Ishikawa (cell line): ENCODE data around the gene FN3K.

Experiments used
- CEBPB ChIP-seq: IDR thresholded peaks from 2 replicates; pipeline ENCODE4 v1.6.1; 2012
- CREB1 ChIP-seq: IDR thresholded peaks from 2 replicates; pipeline ENCODE4 v1.6.1; 2012; ENCODE audit warnings: low read depth
- EGR1 ChIP-seq: IDR thresholded peaks from 2 replicates; pipeline ENCODE4 v1.6.1; 2012
- EP300 ChIP-seq: IDR thresholded peaks from 2 replicates; pipeline ENCODE4 v1.6.1; 2012; ENCODE audit warnings: borderline replicate concordance
- FOXM1 ChIP-seq: IDR thresholded peaks from 2 replicates; pipeline ENCODE4 v1.6.1; 2012; ENCODE audit warnings: low read depth, borderline replicate concordance
- MAX ChIP-seq: IDR thresholded peaks from 2 replicates; pipeline ENCODE4 v1.6.1; 2012
- NFIC ChIP-seq: IDR thresholded peaks from 2 replicates; pipeline ENCODE4 v1.6.1; 2012
- RAD21 ChIP-seq: IDR thresholded peaks from 2 replicates; pipeline ENCODE4 v1.6.1; 2012; ENCODE audit warnings: low read depth
- REST ChIP-seq: IDR thresholded peaks from 2 replicates; pipeline ENCODE4 v1.6.1; 2012; ENCODE audit warnings: low read depth, mild to moderate bottlenecking
- TAF1 ChIP-seq: IDR thresholded peaks from 2 replicates; pipeline ENCODE4 v1.6.1; 2012; ENCODE audit warnings: low read depth, mild to moderate bottlenecking
- TCF12 ChIP-seq: IDR thresholded peaks from 2 replicates; pipeline ENCODE4 v1.6.1; 2012; ENCODE audit warnings: low read depth
- TEAD4 ChIP-seq: IDR thresholded peaks from 2 replicates; pipeline ENCODE4 v1.6.1; 2012
- YY1 ChIP-seq: IDR thresholded peaks from 2 replicates; pipeline ENCODE4 v1.6.1; 2012; ENCODE audit warnings: low read depth
- ZBTB7A ChIP-seq: IDR thresholded peaks from 2 replicates; pipeline ENCODE4 v1.6.1; 2012; ENCODE audit warnings: low read depth
- TF ChIP-seq, protein P1 (sequence below): IDR thresholded peaks from 2 replicates; pipeline ENCODE4 v1.6.1; 2012

Gene FN3K

DNA sequence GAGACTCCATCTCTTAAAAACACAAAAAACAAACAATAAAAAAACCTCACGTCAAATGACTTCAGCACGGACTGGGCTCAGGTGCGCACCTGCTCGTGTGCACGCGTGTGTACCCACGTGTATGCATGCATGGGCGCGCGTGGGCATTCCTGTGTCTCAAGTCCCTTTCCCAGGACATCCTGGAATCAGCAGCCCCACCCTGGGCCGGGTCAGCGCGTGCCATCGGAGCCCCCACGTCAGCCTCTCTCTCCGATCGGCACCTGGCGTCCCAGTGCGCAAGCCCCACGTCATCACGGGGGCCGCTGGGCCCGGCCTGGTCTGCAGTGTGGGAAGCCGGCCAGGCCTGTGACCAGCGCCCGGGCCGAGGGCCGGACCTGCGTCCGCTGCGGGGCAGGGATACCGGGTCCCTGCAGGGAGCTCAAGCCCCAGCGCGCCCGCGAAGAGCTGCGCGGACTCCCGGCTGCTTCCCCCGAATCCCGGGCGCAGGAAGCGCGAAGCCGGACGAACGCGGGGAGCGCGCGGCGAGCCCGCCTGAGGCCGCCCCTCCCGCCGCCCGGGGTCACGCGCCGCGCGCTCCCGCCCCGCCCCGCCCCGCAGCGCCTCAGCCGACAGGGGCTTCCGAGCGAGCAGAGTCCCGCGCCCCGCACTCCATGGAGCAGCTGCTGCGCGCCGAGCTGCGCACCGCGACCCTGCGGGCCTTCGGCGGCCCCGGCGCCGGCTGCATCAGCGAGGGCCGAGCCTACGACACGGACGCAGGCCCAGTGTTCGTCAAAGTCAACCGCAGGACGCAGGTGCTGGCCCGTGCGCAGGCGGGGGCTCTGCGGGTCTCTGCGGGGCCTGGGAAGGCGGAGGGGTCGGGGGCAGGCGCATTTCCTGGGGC is at the start of gene FN3K:
TSS of gene FN3K (plus strand) at position 629 of the 880 bp plus-strand sequence. CDS start at position 651, 22 bp downstream.
- TF ChIP-seq NFIC (0 out of 2 replicates have a peak, but pooled peaks have one; percentile 26), TAF1 (no peak; the same call in 1 of the 2 replicates), MAX (peak; percentile 86), YY1 (0 out of 2 replicates have a peak, but pooled peaks have one; percentile 3), CREB1 (peak; percentile 70; the same call in 1 of the 2 replicates), EGR1 (no peak), REST (no peak), ZBTB7A (peak; percentile 59; the same call in 1 of the 2 replicates)
- TF ChIP-seq, protein P1, sequence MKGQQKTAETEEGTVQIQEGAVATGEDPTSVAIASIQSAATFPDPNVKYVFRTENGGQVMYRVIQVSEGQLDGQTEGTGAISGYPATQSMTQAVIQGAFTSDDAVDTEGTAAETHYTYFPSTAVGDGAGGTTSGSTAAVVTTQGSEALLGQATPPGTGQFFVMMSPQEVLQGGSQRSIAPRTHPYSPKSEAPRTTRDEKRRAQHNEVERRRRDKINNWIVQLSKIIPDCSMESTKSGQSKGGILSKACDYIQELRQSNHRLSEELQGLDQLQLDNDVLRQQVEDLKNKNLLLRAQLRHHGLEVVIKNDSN: no peak

GRCh38 chr17:82686366-82687324 is 48.8 kb upstream of the FN3K start:
- TF ChIP-seq TCF12 (no peak), EP300 (no peak), CREB1 (no peak), RAD21 (no peak), NFIC (no peak), TAF1 (no peak), TEAD4 (no peak), ZBTB7A (no peak), CEBPB (no peak), REST (no peak), YY1 (no peak), FOXM1 (no peak), MAX (no peak), EGR1 (no peak)
- TF ChIP-seq, protein P1: no peak

- no peak for TF ChIP-seq MAX
- TF ChIP-seq CREB1: no peak
- no peak for TF ChIP-seq RAD21
- no peak for TF ChIP-seq CEBPB
- TF ChIP-seq TAF1: no peak
- no peak for TF ChIP-seq ZBTB7A
- no peak for TF ChIP-seq EGR1
- TF ChIP-seq, protein P1: no peak
- no peak for TF ChIP-seq TEAD4
- no peak for TF ChIP-seq NFIC
- no peak for TF ChIP-seq REST
- no peak for TF ChIP-seq FOXM1
- no peak for TF ChIP-seq YY1
- TF ChIP-seq TCF12: no peak
- TF ChIP-seq EP300: no peak
Measured at GRCh38 chr17:82687375-82687861, 48.0 kb upstream of the FN3K start.
